Activated CD8-positive, alpha-beta memory T cell treated with anti-CD3 and anti-CD28 coated beads for 4 hours (primary cell): ENCODE data around the gene FUT7.

Experiments used
- DNase-seq, 2 donors: peaks; one replicate each; pipeline ENCODE4 v3.0.0-alpha.2; 2020; ENCODE audit warnings: low read depth in 2 of 2

Gene FUT7

DNA sequence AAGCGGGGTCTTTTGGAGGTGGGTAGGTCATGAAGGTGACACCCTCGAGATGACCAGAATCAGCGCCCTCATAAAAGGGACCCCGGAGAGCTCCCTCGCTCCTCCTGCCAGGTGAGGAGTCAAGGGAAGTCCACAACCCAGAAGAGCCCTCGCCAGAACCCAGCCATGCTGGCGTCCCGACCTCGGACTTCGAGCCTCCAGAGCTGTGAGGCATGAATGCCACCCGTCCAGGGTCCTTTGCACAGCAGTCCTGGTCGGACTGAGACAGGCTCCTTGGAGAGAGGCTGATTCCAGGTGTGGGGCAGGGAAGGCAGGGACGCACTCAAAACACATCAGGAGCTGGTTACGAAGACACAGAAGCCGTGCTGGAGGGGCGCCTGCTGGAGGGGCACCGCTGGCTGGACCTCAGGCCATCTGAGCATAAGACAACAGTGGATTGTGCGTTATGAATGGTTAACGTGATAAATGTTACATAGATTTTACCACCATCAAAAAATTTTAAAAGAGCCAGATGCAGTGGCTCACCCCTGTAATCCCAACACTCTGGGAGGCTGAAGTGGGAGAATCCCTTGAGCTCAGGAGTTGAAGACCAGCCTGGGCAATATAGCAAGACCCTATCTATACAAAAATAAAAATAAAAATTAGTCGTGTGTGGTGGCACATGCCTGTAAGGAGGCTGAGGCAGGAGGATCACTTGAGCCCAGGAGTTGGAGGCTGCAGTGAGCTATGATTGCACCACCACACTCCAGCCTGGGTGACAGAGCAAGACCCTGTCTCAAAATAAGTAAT, 29.8 kb downstream of the FUT7 start:
- no peak for DNase-seq

DNA sequence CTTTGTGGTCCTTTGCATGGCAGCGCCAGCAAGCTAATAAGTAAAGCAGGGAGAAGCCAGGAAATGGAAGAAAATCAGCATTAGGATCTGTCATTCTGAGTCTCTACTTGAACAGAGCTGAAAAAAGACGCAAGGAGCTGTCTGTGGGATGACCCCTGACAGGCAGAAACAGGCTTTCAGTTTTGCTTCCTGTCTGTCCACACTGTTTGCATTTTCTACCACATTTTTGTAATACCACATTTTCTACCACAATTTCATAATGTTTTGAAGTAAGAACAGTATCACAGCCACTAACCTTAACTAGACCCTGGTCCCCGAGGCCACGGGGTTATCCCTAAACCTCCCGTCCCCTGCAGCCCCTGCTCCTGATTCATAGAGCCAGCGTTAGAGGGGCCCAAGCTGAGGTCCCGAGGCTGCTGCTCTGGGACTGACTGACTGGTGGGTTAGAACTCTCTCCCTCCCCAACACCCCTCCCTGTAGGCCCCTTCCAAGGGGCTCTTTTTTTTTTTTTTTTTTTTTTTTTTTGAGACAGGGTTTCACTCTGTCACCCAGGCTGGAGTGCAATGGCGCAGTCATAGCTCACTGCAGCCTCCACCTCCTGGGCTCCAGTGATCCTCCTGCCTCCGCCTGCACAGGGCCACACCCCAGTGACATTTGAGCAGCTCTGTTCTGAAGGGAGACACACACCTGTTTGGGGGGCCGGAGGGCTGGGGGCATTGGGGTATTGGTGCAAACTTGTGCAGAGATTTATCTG, 31.5 kb downstream of the FUT7 start:
- DNase-seq: no peak

- DNase-seq: no peak
Observed at GRCh38 chr9:136997830-136998234, 34.1 kb downstream of the FUT7 start.

- DNase-seq: no peak
Observed at GRCh38 chr9:136997371-136997770, 34.5 kb downstream of the FUT7 start.

GRCh38 chr9:136996361-136997292, 35.3 kb downstream of the FUT7 start, which contains the start of gene CLIC3:
Gene CLIC3 (minus strand): TSS chr9:136996568. CDS start chr9:136996543, 25 bp downstream.
- peak; percentile 16 to 45 for DNase-seq

GRCh38 chr9:136995772-136996311, 36.0 kb downstream of the FUT7 start:
- DNase-seq: no peak

GRCh38 chr9:136995362-136995761, 36.5 kb downstream of the FUT7 start:
- DNase-seq: no peak

GRCh38 chr9:136994888-136995230, 37.0 kb downstream of the FUT7 start:
- no peak for DNase-seq

DNA sequence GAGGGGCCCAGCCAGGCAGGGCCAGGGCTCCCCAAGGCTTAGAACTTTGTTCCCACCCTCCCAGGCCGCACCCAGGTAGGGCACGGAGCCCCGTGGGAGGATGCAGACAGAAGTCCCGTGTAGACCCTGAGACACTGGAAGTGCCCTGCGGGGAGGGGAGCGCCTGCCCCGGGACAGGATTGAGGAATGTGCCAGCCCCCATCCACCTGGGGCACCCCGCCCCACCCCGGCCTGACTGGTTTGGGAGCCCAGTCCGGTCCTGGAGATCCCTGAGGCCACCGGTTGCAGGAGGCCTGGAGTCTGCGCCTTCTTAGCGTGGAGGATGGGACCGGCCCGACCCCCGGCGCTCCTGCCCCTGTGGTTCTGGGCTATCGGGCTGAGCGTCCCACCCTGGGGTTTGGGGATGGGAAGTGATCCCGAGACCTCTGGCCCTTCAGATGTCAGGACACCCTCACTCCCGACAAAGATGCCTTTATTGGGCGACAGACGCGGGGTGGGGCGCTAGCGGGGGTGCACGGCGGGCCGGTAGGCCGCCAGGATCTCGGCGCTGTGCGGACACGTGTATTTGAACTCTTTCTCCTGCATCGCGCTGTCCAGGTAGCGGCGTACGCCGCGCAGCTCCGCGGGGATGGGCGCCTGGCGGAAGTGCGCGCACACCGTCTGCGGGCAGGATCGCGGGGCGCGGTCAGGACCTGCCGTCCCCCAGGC, 37.6 kb downstream of the FUT7 start:
- DNase-seq: no peak

DNA sequence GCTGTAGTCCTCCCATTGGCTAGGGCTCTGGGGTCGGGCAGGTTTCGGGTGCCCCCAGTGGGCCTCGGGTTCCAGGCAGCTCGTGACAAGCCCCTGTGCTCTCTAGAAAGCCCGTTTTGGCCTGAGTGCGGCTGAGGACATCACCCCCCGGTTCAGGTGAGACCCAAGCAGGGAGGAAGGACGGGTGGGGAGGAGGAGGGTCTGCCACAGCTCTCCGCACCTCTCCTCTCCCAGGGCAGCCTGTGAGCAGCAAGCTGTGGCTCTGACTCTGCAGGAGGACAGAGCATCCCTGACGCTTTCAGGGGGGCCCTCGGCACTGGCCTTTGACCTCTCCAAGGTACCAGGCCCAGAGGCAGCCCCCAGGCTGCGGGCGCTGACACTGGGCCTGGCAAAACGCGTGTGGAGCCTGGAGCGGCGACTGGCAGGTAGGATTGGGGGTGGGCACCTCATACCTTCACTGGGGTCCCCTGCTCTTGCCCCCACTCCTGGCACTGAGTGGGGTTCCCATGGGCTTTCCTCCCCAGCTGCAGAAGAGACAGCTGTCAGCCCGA, 39.0 kb downstream of the FUT7 start:
- no peak for DNase-seq

DNA sequence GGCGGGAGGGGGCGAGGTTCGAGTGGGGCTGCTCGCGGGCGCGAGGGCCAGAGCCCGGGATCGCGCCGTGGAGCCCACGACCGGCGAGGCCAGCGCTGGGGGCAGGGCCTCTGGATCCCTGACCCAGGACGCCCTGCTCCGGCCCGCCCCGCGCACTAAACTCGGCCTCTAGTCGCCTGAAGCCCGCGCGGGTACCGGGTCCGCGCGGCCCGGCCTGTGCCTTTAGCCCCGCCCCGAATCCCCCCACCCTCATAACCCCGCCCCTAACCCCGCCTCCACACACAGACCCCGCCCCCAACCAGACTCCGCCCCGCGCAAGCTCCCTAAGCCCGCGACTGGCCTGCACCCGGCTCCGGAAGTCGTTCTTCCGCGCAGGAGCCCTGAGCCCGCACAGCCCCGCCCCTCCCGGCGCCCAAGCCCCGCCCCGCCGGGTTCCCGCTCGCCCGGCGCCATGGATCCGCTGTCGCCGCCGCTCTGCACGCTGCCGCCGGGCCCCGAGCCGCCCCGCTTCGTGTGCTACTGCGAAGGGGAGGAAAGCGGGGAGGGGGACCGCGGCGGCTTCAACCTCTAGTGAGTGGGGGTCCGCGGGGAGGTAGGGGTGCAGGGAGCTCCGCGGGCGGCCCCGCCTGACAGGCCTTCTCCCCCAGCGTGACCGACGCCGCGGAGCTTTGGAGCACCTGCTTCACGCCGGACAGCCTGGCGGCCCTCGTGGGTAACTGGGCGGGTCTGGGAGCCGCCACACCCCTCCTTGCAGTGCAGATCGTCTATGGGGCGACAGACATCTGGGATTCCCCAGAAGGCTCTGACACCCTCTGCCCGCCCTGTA, 39.7 kb downstream of the FUT7 start, which contains the start of gene PAXX:
PAXX (plus strand) TSS at position 430 of the 826 bp plus-strand sequence; CDS start at position 452, 22 bp downstream.
- peak; percentile 85 to 87 for DNase-seq

DNA sequence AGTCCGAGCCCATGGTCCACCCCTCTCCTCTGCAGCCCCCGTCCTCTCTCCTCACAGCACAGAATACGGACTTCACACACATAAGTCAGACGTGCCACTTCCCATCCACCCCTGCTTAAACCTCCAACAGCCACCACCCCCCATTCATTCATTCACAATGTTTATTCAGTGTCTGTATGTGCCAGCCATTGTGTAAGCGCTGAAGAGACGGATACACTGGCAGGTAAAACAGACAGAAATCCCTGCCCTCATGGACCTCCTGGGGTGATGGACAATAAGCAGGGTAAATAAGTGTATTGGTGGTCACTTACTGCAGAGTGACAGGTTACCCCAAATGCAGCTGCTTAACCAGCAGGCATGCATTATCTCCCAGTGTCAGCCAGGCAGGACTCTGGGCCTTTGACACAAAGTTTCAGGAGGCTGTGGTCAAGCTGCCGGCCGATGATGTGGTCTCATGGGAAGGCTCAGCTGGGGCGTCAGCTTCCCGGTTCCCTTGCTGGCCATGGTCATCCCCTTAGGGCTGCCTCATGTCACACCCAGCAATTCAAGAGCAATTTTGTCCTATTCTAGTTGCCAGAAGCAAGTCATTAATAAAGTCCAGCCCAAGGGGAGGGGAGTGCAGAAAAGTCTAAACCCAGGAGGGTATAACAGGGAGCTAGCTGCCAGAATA, 41.5 kb downstream of the FUT7 start:
- DNase-seq: no peak

DNA sequence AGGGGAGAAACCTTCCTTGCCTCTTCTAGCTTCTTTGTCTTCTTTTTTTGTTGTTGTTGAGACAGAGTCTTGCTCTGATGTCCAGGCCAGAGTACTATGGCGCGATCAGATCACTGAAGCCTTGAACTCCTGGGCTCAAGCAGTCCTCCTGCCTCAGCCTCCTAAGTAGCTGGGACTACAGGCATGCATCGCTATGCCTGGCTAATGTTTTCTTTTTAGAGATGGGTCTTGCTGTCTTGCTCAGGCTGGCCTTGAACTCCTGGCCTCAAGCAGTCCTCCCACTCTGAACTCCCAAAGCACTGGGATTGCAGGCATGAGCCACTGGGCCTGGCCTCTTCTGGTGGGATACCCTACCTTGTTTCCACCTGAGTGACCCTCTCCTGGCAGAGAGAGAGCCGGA, 43.0 kb downstream of the FUT7 start:
- DNase-seq: no peak

DNA sequence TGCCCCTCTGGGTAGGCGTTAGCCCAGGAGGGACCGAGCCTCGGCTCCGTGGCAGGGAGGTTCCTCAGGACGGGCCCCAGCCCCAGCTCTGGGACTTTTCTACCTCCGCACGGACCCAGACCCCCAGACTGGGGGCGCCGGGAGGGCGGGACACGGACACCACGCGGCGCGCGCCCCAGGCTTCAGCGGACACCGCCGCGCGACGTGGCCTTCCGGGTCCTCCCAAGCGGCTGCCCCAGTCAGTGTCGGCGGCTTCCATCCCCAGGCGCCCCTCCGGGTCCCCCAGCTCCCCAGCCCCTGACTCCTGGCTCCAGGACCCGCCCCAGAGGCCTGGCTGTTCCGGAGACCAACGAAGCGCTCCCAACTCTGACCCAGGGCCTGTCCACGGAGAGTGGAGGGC, 46.0 kb downstream of the FUT7 start:
- DNase-seq: no peak

GRCh38 chr9:136985027-136985602, 46.8 kb downstream of the FUT7 start:
- no peak for DNase-seq

- no peak for DNase-seq
Observed at GRCh38 chr9:136984464-136985026, 47.3 kb downstream of the FUT7 start.

GRCh38 chr9:136983656-136984314, 48.1 kb downstream of the FUT7 start:
- DNase-seq: no peak

- no peak for DNase-seq
Observed at GRCh38 chr9:136983167-136983566, 48.7 kb downstream of the FUT7 start.
